Measurements from ENCODE around the gene PLA2G4E.
A peak's percentile ranks its signal among the peaks of the same experiment; 100 is the strongest.

PLA2G4E gene

GRCh38 chr15:42020713-42021273 lies at the start of gene PLA2G4E:
Gene PLA2G4E, minus strand, starts transcription at chr15:42021042. Its CDS starts 12 bp downstream, at chr15:42021030.
- no peak for DNase-seq

DNA sequence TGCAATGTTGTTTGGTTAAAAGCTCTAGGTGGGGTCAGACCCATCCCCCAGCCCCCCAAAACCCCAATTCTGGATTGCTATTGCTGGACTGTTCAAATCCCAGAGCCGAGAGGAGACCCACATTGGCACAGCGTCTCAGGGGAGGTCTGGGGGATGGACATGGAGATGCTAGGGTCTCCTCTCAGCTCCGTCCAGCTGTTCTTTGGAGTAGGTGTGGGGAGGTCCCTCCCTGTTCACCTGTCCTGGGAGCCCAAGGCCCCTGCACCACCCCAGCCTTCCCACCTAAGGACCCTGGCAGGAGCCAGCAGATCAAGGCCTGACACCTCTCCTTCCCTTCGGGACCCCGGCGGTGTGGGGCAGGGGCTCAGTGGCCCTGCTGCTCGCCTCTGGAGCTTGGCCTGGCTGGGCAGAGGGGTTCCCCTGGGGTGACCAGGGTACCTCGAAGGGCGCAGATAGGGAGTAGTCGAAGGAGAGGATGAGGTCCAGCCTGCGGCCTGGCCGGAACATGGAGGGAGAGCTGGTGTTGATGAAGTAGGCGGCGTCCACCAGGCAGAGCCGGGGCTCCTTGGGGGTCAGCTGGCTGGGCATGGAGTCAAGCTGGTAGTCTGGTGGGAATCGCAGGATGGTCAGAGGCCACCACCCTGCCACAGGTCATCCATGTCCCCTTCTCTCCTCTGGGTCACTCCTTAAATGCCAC lies 49.6 kb upstream of the PLA2G4E start:
- no peak for DNase-seq

- DNase-seq: no peak
Measured at GRCh38 chr15:42069496-42070278, 48.8 kb upstream of the PLA2G4E start.

GRCh38 chr15:42069025-42069424 lies 48.2 kb upstream of the PLA2G4E start:
- DNase-seq: no peak

DNA sequence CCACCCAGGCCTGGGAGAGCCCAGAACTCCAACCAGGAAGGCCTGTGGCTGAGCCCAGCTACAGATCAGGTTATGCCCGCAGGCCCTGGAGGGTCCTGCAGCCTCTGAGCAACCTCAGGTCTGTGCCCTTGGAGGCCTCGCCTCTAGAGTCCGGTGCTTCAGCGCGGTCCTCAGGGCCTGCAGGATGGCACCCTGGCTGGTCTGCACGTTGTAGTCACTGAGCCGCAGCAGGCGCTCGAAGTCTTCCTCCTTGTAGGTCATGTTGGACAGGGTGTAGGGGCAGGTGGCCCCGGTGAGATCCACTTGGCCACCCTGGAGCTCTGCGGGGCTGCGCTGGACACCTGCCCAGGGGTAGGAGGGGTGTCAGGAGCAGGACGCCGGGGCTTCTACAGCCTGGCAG lies 47.8 kb upstream of the PLA2G4E start:
- DNase-seq: no peak

GRCh38 chr15:42066764-42067415 lies 46.0 kb upstream of the PLA2G4E start:
- no peak for DNase-seq

- DNase-seq: no peak
Measured at GRCh38 chr15:42065468-42065867, 44.6 kb upstream of the PLA2G4E start.

DNA sequence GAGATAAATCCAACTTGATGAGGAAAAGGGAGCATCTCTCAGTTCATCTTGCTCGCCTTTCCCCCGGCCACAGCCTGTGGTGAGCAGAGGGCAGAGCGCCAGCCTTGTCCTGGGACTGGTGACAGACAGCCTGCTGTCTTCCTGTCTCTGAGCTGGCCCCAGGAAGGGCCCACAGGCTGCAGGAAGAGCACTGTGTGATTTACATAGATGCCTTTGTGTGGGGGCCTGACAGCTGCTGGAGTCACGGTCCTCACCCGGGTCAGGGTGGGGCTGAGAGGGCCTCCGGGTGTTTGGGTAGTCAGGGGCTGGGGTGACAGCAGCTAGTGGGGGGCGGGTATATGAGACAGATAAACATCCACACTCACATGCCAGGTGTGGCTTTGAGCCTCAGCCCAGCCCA lies 44.2 kb upstream of the PLA2G4E start:
- DNase-seq: no peak

GRCh38 chr15:42064271-42064670 lies 43.4 kb upstream of the PLA2G4E start:
- no peak for DNase-seq

DNA sequence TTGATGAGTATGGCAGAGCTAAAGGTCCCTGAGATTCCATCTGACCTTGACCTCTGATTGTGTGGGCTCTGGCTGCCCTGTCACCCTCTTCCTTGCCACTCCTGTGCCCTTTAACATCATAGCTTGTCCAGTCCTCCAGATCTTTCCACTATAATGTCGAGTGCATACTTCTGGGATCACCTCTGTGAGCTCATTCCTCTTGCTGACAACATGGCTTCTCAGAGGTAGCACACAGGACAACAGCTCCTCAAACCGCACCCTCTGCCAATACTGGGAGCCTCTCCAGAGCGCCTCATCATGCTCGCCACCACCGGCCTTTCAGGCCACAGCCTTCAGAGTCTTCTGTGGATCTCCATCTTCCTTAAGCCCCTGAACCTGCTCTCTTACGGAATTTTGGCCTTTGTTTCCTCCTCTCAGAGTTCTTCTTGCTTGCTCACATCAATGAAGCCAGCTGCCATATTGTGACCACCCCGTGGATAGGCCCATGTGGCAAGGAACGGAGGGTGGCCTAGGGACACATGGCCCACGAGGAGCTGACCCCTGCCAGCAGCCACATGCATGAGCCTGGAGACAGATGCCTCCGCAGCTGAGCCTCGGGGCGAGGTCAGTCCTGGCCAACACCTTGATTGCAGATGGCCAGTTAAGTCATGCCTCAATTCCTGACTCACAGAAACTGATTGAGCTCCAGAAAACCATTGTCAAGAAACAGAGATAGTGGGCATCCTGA lies 42.4 kb upstream of the PLA2G4E start:
- DNase-seq: no peak

DNA sequence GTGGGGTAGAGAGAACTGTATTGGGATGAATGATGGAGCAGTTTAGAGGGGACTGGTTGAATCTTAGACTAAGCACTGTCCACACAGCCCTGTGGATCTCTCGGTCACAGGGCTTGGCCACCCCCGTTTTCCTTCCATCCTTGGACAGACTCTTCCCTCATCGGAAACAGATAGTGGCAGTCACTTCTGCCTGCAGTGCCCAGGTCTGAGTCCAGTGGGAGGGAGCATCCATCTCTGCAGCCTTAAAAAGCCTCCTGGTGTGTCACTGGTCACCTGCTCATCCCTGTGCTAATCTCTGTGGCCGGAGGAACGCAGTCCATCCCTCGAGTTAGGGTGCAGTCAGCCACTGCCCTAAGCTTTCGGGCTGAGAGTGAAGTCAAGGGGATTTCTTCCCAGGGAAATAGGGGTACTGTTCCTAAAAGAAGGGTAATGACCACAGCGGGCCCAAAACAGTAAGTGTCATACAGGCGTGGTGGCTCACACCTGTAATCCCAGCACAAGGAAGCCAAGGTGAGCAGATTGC lies 41.5 kb upstream of the PLA2G4E start:
- no peak for DNase-seq

GRCh38 chr15:42060797-42061196 lies 40.0 kb upstream of the PLA2G4E start:
- no peak for DNase-seq

GRCh38 chr15:42060477-42060763 lies 39.6 kb upstream of the PLA2G4E start:
- no peak for DNase-seq

DNA sequence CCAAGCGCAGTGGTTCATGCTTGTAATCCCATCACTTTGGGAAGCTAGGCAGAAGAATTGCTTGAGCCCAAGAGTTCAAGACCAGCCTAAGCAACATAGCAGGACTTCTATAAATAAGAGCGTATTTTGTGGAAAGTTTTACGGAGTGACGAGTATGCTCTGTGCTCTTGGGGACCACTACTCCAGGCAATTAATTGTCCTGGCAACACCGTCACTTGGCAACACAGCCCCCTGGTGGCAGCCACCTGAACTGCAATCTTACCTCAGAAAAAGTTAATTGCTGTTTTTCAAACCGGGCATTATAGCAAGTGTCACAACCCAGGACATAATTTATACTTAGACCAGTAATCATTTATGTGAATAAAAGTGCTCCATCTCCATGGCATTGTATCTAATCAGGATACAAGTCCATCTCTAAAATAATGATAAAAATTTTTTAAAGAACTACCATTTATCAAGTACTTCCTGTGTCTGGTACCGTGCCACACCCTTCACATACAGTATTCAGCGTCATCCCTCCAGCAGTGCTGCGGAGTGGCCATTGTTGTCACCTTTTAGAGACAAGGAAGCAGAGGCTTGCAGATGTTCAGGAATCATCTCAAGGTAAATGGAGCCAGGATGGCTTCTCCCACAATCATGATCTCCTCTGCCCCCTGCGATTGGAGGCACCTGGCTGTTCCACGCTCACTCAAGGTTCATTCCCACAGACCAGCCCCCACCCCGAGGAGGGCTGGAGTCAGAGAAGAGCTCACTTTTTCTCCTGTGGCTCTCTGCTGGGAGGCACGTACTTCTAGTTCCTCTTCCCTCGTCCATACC lies 39.0 kb upstream of the PLA2G4E start:
- peak; percentile 67 for DNase-seq

DNA sequence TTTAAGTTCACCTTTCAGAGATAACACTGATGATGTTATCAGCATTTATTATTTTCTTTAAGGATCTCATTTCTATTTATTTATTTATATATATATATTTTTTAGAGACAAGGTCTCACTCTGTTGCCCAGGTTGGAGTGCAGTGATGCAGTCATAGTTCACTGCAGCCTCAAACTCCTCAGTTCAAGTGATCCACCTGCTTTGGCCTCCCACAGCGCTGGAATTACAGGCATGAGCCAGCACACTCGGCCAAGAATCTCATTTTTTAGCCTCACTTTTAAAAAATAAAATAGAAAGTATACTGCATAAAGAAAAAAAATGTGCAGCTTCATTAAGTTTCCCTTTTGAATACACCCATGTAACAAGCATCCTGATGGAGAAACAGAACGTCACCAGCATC lies 37.9 kb upstream of the PLA2G4E start:
- no peak for DNase-seq

DNA sequence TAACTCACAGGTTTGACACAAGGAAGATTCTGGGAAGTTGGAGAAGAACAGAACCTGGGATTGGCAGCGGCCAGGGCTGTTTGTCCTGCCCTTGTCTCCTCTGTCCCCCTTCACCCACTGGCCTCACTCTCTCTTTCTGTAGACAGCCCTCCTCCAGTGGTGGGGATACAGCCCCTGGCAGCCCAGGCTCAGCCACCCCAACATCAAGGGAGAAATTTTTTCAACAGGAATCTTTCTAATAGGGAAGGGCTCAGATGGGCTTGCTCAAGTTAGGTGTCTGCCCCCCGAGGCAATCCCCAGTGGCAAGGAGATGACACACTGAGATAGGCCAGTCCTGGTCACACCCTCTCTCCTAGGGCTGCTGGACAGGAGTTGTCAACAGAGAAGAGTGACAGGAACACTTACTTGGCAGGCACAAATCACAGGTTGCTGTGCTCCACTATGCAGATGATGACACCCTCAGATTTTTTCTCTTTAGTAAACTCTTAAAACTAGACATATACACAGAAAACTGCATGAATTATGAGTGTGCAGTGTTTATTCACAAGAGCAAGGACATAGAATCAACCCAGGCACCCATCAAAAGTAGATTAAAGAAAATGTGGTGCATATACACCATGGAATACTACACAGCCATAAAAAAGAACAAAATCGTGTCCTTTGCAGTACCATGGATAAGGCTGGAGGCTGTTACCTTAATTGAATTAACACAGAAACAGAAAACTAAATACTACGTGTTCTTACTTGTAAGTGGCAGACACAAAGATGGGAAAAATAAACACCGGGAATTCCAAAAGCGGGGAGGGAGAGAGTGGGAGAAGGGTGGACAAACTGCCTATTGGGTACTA lies 37.2 kb upstream of the PLA2G4E start:
- no peak for DNase-seq

DNA sequence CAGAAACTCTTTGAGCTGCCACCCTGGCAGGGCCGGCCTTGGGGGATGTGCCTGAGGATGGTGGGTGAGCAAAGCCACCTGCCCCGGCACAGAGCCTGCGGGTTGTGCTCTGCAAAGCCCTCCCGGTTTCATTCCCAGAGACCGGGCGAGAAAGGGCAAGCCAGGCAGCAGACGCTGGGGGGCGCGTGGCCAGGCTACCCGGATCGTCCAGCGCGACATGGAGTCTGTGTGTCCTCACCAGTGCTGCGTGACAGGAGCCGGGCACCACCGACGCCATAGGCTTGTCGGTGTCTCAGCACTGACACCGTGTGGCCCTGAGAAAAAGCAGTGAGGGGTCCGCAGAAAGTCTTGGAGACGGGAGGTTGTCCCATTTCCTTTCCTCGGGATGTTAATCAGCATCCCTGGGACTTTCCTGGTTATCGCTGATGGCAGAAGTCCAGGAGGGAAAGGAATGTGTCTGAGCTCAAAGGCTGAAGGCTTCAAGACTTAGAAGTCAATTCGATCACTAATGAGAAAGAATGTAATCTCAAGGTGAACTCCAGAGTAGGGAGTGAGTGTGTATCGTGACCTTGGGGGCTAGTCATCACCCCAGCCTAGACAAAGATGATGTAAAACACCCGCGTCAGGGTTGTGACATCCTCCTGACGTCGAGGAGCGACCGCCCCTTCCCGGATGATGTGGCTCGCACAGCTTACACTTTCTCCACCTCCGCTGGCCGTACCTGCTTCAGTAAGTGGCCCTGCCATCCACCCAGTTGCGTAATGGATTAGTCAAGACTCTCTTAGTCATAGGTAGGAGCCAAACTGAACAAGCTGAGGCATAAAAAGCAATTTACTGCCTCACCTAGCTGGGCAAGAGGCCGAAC lies 36.3 kb upstream of the PLA2G4E start:
- peak; percentile 86 for DNase-seq

DNA sequence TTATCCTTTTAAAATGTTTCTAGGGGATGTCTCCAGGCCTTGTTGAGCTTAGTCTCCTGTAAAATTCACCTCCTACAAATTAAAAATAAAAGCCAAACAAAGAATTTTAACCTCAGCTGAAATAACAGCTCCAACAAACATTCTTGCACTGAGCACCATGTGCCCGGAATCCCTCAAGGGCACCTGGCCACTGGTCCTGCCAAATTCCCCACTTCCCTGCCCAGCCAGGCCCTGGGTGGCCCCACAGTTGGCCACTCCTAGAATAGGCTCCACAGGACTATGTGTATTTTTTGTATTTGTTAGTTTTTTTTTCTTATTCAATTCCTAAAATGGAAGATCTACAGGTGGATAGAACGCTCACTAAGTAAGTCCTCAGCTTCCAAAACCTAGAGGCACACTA lies 33.1 kb upstream of the PLA2G4E start:
- DNase-seq: no peak

DNA sequence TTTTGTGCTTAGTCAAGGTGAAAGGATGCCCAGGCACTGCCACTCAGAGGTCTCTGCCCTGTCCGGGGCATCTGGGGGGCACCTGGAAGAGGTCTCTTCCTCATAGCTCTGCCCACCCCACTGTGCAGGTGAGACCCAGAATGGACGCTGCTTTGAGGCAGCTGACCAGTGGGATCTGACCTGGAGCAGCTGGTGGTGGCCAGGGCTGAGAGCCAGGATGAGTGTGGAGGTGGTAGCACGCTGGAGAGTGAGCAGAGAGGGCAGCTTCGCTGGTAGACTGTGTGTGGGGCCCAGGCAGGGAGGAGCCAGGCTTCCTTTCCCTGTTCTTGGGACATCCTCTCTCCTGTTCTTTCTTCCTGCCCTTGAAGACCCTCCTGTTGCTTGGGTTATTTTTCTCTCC lies 32.2 kb upstream of the PLA2G4E start:
- no peak for DNase-seq
